ENCODE data around the gene SLFN13.
"Not testable (repeated sequence)": the region's sequence is repeated elsewhere in the genome, so short reads cannot be mapped to it uniquely, and the experiment has no call there.

The SLFN13 gene

GRCh38 chr17:35432176-35433074, 16.1 kb downstream of the SLFN13 start, which contains the start of gene SLFN12:
SLFN12 (minus strand) TSS chr17:35432500; CDS start chr17:35423028, 9,472 bp downstream.
- DNase-seq (ENCODE audit: low read depth) = peak; percentile 24

GRCh38 chr17:35429702-35430101, 18.9 kb downstream of the SLFN13 start:
- DNase-seq (ENCODE audit: low read depth) = no peak

- no peak for DNase-seq (ENCODE audit: low read depth)
These were observed 20.3 kb downstream of the SLFN13 start for GRCh38 chr17:35428229-35428628.

- DNase-seq (ENCODE audit: low read depth) = no peak
These were observed 24.8 kb downstream of the SLFN13 start for GRCh38 chr17:35423761-35424160.

GRCh38 chr17:35421069-35421468, 27.5 kb downstream of the SLFN13 start:
- not testable (repeated sequence) for DNase-seq (ENCODE audit: low read depth)

GRCh38 chr17:35416659-35417058, 31.9 kb downstream of the SLFN13 start:
- DNase-seq (ENCODE audit: low read depth) = no peak

GRCh38 chr17:35414707-35415106, 33.9 kb downstream of the SLFN13 start:
- not testable (repeated sequence) for DNase-seq (ENCODE audit: low read depth)

- no peak for DNase-seq (ENCODE audit: low read depth)
These were observed 34.3 kb downstream of the SLFN13 start for GRCh38 chr17:35414247-35414646.

- no peak for DNase-seq (ENCODE audit: low read depth)
These were observed 41.0 kb downstream of the SLFN13 start for GRCh38 chr17:35407531-35407930.

GRCh38 chr17:35406568-35406967, 42.0 kb downstream of the SLFN13 start:
- DNase-seq (ENCODE audit: low read depth) = no peak

- DNase-seq (ENCODE audit: low read depth) = no peak
These were observed 44.2 kb downstream of the SLFN13 start for GRCh38 chr17:35404360-35404759.

GRCh38 chr17:35393783-35394182, 54.8 kb downstream of the SLFN13 start:
- not testable (repeated sequence) for DNase-seq (ENCODE audit: low read depth)

GRCh38 chr17:35390663-35391062, 57.9 kb downstream of the SLFN13 start:
- no peak for DNase-seq (ENCODE audit: low read depth)

- DNase-seq (ENCODE audit: low read depth) = no peak
These were observed 58.4 kb downstream of the SLFN13 start for GRCh38 chr17:35390156-35390555.

GRCh38 chr17:35387496-35387895, 61.1 kb downstream of the SLFN13 start:
- DNase-seq (ENCODE audit: low read depth) = no peak

All from stimulated activated CD4-positive, alpha-beta T cell treated with anti-CD3 and anti-CD28 coated beads, Interleukin-2, amount 100 ng/mL, for 4 hours (primary cell).